Vagina (tissue), 2 donors: Measurements from ENCODE around the gene TNRC18. TPM values are rescaled to one million over a fixed set of nuclear protein-coding genes. Genes with fewer than 3 reads are reported as not detected.
A peak's percentile ranks its signal among the peaks of the same experiment; 100 is the strongest.

Experiments
- DNase-seq, 2 donors: peaks; one replicate each; pipeline ENCODE4 v3.0.0-alpha.2; 2017; ENCODE audit errors: extremely low spot score in 2 of 2
- H3K27ac ChIP-seq: fragments of 200-600 bp; sonication (generic); one replicate; pipeline ENCODE4 v1.5.1; 2019
- H3K27me3 ChIP-seq: fragments of 200-600 bp; sonication (generic); one replicate; pipeline ENCODE4 v1.5.1; 2019
- H3K36me3 ChIP-seq, 2 donors: fragments of 200-600 bp; sonication (generic); one replicate each; pipeline ENCODE4 v1.5.1; 2017 to 2019
- H3K4me1 ChIP-seq: fragments of 200-600 bp; sonication (generic); one replicate; pipeline ENCODE4 v1.5.1; 2019
- H3K4me3 ChIP-seq, 2 donors: fragments of 200-600 bp; sonication (generic); 1 replicate in 1 of 2; 2 replicates in 1 of 2; pipeline ENCODE4 v1.5.1; 2016 to 2019
- H3K9me3 ChIP-seq: fragments of 200-600 bp; sonication (generic); one replicate; pipeline ENCODE4 v1.5.1; 2019
- CTCF ChIP-seq, 3 experiments: fragments of 450-650 bp in 2 of 3; fragments of 200-600 bp in 1 of 3; sonication (generic) in 1 of 3; IDR thresholded peaks; one replicate each; pipeline ENCODE4 v1.5.1; 2017 to 2019; ENCODE audit warnings: antibody characterized with exemption in 3 of 3, mild to moderate bottlenecking in 2 of 3, moderate library complexity in 2 of 3
- POLR2A ChIP-seq, 2 donors: fragments of 450-650 bp; IDR thresholded peaks; one replicate each; pipeline ENCODE4 v1.6.1; 2017; ENCODE audit warnings: antibody characterized with exemption in 2 of 2, mild to moderate bottlenecking in 2 of 2, moderate library complexity in 2 of 2
- POLR2AphosphoS5 ChIP-seq, 2 donors: sonication (generic); formaldehyde crosslinking; IDR thresholded peaks; one replicate each; pipeline ENCODE4 v1.9.0; 2017; ENCODE audit warnings: antibody characterized with exemption in 2 of 2, mild to moderate bottlenecking in 2 of 2, low read depth in 1 of 2; ENCODE audit not compliant: insufficient read depth in 1 of 2
- intact Hi-C: fragments of 100-400 bp; cut with DNase I; formaldehyde crosslinking; loops from one replicate; pipeline ENCODE4 v1.15.1; 2023
- total RNA-seq: library from RNA; depleted of rRNA; stranded (reverse); fragments of >200 nt; gene quantifications from one replicate; pipeline ENCODE4 v1.2.3, GENCODE V29; 2016

The TNRC18 gene
- total RNA-seq, 1 donor from 2014 or later, result 79.8 TPM

- Histone ChIP-seq H3K27ac (peak overlapping the region; percentile 98), H3K27me3 (no peaks in the 10 kb centered on the region), H3K4me1 (peaks cover 20% of the 10 kb centered on the region), H3K36me3 (no peaks in the 10 kb centered on the region), H3K4me3 (peak overlapping the region; percentile 81 to 97), H3K9me3 (no peaks in the 10 kb centered on the region)
- intact Hi-C loops, result loop anchor here (5.0 kb wide), 1 partner anchor 275 kb away; no protein-coding TSS in a partner anchor
- DNase-seq, result no peak
- TF ChIP-seq POLR2A (IDR thresholded peaks at IDR 0.05), result no peak
- TF ChIP-seq POLR2AphosphoS5 (IDR thresholded peaks at IDR 0.05; ENCODE audit: insufficient read depth in 1 of 2, low read depth in 1 of 2), result peak in 1 of 2 donors; percentile 5
- TF ChIP-seq CTCF (IDR thresholded peaks at IDR 0.05), result no peak
These were observed 983 bp downstream of the TNRC18 start for GRCh38 chr7:5422396-5423305.

- Histone ChIP-seq H3K9me3 (no peaks in the 10 kb centered on the region), H3K4me1 (peaks cover 25% of the 10 kb centered on the region), H3K36me3 (no peaks in the 10 kb centered on the region), H3K4me3 (peak overlapping the region; percentile 81 to 97), H3K27me3 (no peaks in the 10 kb centered on the region), H3K27ac (peak overlapping the region; percentile 98)
- intact Hi-C loops, result loop anchor here (5.0 kb wide), 1 partner anchor 275 kb away; no protein-coding TSS in a partner anchor
- TF ChIP-seq CTCF (IDR thresholded peaks at IDR 0.05), result no peak
- peak in 1 of 2 donors; percentile 18 for TF ChIP-seq POLR2A (IDR thresholded peaks at IDR 0.05)
- TF ChIP-seq POLR2AphosphoS5 (IDR thresholded peaks at IDR 0.05; ENCODE audit: insufficient read depth in 1 of 2, low read depth in 1 of 2), result peak; percentile 58 to 73
- DNase-seq, result no peak
These were observed 1.8 kb downstream of the TNRC18 start for GRCh38 chr7:5421714-5422395.

- Histone ChIP-seq H3K4me1 (peaks cover 25% of the 10 kb centered on the region), H3K4me3 (peak overlapping the region; percentile 81 to 97), H3K27me3 (no peaks in the 10 kb centered on the region), H3K27ac (peak overlapping the region; percentile 98), H3K36me3 (no peaks in the 10 kb centered on the region), H3K9me3 (no peaks in the 10 kb centered on the region)
- intact Hi-C loops, result loop anchor here (5.0 kb wide), 1 partner anchor 276 kb away; no protein-coding TSS in a partner anchor
- no peak for DNase-seq
- TF ChIP-seq POLR2A (IDR thresholded peaks at IDR 0.05) (no peak), CTCF (IDR thresholded peaks at IDR 0.05) (no peak), POLR2AphosphoS5 (IDR thresholded peaks at IDR 0.05; ENCODE audit: insufficient read depth in 1 of 2, low read depth in 1 of 2) (no peak)
These were observed 2.5 kb downstream of the TNRC18 start for GRCh38 chr7:5420881-5421713.

GRCh38 chr7:5420067-5420880 lies 3.4 kb downstream of the TNRC18 start:
- Histone ChIP-seq H3K27ac (peak overlapping the region; percentile 98), H3K36me3 (no peaks in the 10 kb centered on the region), H3K4me3 (peak overlapping the region; percentile 81 to 97), H3K27me3 (no peaks in the 10 kb centered on the region), H3K9me3 (no peaks in the 10 kb centered on the region), H3K4me1 (peaks cover 30% of the 10 kb centered on the region)
- intact Hi-C loops, result loop anchor here (5.0 kb wide), 1 partner anchor 277 kb away; no protein-coding TSS in a partner anchor
- TF ChIP-seq CTCF (IDR thresholded peaks at IDR 0.05) (no peak), POLR2AphosphoS5 (IDR thresholded peaks at IDR 0.05; ENCODE audit: insufficient read depth in 1 of 2, low read depth in 1 of 2) (peak in 1 of 2 donors; percentile 35), POLR2A (IDR thresholded peaks at IDR 0.05) (no peak)
- DNase-seq, result no peak
